COLO829 (cell line): ENCODE results near the gene UBAC2.
"Not testable (repeated sequence)": the region's sequence is repeated elsewhere in the genome, so short reads cannot be mapped to it uniquely, and the experiment has no call there.

Source experiments
- DNase-seq: peaks from one replicate; pipeline ENCODE4 v3.0.0; 2012; ENCODE audit warnings: low spot score

Gene UBAC2

DNA sequence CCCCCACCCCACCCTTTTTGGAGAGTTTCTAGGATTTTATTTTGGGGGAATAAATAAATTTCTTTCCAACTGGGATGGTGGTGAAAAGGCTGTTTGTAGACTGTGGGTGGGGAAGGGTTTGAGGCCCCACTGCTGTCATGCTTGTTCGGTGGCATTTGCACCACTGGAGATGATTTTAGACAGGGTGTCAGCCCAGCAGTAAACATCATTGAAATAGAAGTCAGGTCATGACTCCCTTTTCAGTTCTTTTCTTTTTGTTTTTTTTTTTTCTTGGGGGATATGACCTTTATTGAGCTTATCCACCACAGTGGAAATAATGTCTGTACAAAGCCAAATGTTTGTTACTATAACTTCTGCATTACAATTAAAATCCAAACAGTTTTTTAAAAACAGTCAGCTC lies 14.1 kb downstream of the UBAC2 start:
- no peak for DNase-seq

DNA sequence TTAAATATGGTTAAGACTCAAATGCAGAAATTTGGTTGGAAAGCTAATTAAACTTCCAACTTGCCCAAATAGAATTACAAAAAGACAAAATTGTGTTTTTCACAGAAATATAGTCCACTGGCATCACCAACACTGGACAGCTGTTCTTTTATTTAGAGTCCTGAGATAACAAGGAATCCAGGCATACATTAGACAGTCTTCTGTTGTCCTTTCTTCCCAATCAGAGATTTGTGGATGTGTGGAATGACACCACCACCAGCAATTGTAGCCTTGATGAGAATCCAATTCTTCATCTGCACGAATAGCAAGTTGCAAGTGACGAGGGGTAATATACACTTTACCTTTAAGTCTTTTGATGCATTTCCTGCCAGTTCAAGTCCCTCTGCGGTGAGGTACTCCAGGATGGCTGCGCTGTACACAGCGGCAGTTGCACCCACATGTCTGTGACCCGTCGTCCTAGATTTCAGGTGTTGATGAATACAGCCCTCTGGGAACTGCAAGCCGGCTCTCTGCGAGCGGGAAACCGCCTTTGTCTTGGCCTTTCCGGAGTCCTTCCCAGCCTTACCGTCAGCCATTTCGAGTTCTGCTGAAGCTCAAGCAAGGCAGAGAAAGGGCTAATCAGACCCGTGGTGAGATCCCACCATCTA lies 14.7 kb downstream of the UBAC2 start:
- no peak for DNase-seq

DNA sequence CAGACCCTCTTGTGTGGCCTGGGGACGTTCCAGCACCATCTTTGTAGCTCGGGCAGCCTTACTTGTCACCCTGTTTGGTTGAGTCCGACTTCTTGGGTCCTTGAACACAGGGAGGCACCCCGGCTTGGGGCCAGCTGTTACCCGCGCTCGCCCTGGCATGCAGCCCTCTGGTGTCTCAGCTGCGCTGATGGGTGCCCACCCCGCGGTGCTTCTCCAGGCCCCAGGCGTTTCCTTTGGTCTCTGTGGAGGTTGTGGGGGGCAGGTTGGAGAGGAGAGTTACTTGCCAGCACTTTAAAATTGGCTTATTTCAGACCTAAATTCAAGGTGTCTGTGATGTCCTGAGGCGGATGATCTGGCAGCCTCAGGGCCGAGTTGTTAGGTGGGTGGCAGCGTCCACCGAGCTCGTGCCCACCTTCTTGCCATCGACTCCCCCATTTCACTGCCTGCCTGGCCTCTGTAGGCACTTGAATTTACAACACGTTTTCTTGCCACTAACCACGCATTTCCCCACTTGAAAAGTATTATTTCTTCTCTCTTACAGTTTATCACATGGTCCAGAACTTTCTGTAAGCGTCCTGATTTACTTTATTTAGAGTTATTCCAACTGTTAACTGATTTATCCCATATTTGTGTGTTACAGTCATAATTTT lies 16.9 kb downstream of the UBAC2 start:
- DNase-seq, result no peak

DNA sequence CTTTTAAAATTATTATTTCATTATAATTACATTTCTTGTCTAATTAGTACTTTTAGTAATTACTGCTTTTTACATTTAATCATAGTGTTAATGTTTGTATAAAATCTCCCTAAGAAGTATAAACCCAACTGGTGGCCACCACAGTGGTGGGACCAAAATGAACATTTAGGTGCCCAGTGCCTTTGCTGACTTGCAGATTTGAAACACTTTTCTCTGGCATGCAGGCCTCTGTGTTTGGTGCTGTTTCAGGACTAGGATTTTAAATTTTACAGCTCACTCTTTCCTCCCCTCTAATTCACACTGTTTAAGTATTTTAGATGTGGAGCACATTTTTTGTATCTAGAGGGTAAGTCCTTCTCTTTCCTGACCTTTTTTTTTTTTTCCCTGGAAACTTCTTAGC lies 17.5 kb downstream of the UBAC2 start:
- no peak for DNase-seq

DNA sequence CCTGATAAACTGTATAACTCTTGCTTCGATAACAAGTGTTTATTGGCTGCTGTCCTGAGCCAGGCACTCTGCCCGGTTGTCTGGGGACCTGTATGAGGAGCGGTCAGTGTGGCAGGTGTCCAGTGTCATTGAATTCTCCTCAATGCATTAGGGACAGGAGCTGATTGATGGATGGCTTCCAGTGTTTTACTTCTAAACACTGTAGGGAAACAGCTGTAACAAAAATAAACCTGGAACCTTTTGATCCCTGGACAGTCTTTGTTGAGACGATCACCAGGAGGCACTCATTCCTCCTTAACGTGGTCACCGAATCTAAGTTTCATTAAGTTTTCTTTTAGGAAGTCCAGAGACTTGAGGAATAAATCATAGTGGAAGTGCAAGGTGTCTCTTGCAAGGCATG lies 17.9 kb downstream of the UBAC2 start:
- no peak for DNase-seq

DNA sequence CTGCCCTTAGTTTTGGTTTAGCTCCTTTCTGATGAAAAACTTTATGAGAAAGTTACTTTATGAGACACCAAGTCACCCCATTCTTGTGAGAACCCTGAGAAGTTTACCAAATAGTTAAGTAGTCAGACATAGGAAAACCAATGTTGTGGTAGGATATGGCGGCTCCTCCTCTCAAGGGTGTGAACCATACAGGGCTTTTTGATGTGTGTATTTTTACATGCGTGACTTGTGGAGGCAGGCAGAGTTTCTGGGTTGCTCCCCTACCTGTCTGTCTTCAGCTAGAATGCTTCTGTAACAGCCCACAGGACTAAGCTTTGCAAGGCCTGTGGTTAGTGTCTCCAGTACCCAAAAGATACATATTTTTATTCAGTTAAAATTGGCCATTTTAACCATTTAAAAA lies 18.3 kb downstream of the UBAC2 start:
- DNase-seq, result no peak

DNA sequence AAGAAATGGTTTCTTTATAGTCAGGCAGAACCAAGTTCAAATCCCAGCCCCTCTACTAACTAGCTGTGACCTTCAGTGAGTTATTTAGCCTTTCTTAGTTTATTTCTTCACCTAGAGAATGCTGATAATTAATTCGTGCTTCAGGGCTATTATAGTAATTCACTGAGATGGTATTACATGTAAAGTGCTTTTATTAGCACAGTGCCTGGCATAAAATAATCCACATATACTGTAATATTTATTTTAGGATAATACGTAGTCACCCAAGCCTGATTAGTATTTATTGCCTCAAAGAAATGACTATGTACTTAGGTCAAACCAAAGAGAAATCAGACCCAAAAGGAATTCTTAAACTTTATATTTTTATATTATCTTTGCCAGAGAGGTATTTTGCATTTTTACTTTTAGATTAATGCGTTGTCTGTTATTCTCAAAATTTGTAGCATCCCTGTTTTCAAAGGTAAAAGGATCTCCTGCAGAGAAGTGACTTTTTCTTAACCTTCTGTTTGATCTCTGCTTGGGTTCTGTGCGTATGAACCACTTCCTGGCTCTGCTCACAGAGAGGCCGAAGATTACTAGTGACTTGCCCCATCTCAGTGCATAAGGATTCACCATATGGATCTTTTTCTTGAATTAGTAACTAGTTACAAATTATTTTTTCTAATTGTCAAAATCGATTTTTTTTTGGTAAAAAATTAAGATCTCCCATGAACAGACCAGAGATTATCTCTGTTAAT lies 19.7 kb downstream of the UBAC2 start:
- no peak for DNase-seq

DNA sequence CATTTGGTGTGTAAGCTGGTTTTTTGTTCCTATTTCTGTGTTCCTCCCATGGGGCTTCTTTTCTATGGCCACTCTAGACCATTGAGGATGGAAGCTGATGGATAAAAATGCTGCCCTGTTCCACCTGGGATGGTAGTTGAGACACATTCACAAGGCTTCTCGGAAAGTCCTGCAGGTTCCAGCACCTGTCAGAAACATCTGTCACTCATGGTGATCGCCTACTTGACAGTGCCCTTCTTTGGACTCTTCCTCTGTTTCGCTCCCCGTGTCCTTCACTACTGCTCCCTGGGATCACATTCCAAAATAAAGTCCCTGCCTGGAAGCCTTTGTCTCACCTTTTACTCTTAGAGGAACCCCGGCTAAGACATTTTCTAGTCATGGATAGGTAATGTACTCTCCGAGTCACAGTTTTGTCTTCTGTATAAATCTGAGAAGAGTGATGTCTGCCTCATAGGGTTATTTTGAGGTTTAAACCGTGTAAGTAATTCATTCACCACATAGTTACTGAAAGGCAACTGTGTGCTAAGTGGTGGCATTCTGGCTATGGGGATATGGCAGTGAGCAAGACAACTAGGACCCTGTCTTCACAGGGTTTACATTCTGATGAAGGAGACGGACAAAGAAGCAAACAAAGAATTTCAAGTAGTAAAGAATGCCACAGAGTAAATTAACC lies 21.0 kb downstream of the UBAC2 start:
- DNase-seq, result no peak

DNA sequence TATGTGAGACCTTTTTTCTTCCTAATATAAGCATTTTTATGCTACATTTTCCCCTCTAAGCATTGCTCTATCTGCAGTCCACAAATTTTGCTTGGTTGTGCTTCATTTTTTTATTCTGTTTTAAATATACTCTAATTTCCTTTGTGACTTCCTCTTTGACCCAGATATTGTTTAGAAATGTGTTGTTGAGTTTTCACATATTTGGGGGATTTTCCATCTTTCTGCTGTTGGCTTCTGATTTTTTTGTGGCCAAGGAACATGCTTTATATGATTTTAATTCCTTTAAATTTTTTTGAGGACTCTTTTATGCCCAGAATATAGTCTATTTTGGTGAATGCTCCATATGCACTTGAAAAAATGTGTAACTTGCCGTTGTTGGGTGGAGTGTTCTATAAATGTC lies 22.9 kb downstream of the UBAC2 start:
- no peak for DNase-seq

DNA sequence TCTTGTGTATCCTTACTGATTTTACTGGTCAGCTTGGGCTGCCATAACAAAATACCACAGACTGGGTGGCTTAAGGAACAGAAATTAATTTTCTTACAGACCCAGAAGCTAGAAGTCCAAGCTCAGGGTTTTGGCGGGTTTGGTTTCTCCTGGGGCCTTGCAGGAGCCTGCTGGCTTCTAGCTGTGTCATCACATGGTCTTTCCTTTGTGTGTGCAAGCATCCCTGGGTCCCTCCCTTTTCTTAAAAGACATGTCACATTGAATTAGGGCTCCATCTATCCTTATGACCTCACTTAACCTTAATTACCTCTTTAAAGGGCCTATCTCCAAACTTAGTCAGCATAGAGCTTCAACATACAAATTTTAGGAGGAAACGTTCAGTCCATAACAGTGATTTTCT lies 23.4 kb downstream of the UBAC2 start:
- DNase-seq, result no peak

DNA sequence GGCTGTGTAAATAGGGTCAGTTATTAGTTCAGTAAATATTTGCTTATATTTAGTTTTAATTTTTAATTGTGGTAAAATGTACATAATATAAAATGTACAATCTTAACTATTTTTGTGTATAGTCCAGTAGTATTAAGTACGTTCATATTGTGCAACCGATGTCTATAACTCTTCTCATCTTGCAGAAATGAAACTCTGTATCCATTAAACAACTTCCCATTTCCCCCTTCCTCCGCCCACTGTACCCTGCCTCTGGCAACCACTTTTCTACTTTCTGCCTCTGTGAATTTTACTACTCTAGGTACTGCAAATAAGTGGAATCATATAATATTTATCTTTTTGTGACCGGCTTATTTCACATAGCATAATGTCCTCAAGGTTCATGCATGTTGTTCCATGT lies 24.4 kb downstream of the UBAC2 start:
- DNase-seq, result no peak

DNA sequence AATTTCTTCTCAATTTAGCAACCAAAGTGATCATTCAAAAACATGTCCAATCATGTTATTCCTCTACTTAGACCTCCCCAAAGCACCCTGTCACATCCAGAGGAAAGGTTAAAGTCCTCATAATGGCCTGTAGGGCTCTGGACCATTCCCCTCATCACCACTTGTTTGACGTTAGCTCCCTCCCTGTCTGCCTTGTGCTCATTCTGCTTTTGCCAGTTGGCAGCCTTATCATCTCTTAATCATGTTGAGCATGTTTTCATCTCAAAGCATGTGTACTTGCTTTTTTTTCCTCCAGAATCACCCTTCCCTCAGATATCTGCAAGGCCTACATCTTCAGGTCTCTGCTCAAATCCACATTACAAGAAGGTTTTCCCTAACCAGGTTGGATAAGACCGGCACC lies 25.9 kb downstream of the UBAC2 start:
- DNase-seq, result no peak

DNA sequence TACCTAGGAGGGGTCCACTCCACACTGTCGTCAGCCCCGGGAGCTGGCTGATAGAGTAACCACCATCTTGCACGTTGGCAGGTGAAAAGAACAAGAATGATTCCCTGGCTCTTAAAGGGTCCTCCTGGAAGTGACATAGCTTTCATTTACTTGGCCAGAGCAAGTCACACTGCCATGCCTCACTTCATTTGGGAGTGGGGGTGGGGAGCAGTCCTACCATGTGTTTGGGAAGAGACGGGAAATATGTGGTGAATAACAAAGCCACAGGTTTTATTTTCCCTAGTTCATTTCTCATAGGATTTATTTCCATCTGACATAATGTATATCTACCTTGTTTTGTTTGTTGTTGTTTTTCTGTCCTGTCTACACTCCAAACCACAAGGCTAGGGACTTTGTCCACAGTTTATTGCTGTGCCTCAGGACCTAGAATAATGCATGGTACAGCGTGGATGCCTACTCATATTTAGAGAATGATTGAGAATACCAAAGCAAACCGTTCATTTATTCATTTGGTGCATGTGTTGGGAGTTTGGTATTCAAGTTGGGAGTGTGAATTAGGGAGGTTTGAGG lies 26.8 kb downstream of the UBAC2 start:
- no peak for DNase-seq

DNA sequence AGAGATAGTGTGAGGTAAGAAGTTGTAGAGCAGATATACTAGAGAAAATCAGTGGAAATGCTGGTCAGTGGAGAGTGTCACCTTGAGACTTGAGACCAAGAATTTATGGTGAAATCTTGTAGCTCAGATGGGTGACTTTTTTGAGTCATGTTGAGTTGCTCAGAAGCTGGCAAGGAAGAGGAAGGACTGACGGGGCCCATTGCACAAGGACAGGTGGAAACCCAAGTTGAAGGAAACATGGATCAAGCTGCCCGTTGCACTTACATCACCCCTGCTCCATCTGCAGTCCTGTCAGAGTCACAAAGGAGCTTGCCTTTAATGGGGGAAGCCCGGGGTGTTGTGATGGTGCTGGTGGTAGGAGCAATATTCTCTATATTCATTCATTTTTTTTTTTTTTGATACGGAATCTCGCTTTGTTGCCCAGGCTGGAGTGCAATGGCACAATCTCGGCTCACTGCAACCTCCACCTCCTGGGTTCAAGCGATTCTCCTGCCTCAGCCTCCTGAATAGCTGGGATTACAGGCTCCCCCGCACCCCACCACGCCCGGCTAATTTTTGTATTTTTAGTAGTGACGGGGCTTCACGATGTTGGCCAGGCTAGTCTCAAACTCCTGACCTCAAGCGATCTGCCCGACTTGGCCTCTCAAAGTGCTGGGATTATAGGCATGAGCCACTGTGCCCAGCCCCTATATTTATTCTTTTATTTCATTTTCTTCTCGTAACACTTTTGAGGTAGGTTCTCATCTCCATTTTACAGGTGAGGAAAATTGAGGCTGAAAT lies 27.4 kb downstream of the UBAC2 start:
- DNase-seq, result no peak

DNA sequence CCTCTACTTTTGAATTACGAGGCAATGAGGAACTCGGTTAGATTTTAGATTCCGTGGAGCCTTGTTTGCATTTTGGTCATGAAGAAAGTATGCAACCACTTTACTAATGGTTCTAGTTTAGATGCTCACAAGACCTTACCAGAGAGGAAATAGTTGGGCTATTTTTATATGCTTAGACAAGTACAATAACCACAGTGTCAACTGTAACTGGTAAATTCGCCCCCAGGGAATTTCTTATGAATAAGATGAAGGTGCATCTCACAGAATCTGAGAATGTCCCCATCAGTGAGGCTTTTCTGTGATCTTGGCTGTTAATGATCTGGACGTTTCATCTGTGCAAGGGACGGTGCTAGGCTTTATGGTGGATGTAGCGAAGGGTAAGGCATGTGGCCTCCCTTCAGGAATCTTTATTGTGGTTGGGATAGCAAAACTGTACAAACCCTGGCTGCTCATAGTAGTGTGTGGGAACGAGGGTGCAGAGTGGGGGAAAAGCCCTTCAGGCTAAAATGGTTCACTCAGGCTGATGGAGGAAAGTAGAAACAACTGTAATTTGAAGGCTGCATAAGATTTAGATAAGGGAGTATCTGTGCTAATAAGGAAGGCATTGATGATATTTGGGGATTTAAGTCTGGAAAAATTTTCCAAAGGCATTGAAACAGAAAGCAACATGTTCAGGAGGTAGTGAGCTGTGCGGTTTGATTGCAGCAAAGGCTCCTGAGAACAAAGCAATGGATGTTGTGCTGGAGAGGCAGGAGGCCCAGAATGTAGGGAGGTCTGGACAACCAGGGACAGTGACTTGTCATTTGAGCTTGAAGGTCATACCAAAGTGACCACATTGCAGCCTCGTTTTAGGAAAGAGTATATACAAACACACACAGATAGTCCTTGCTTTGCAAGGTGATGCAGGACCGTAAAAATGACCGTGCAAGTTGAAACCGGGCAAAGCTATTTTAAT lies 28.4 kb downstream of the UBAC2 start:
- peak; percentile 79 for DNase-seq

DNA sequence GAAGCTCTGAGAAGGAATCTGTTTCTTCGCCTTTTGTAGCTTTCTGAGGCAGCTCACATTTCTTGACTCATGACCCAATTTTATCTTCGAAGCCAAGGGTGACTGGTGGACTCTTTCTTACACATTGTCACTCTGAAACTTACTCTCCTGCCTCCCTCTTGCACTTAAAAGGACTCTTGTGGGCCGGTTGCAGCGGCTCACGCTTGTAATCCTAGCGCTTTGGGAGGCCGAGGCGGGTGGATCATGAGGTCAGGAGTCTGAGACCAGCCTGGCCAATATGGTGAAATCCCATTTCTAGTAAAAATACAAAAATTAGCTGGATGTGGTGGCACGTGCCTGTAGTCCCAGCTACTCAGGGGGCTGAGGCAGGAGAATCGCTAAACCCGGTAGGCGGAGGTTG lies 29.9 kb downstream of the UBAC2 start:
- not testable (repeated sequence) for DNase-seq

DNA sequence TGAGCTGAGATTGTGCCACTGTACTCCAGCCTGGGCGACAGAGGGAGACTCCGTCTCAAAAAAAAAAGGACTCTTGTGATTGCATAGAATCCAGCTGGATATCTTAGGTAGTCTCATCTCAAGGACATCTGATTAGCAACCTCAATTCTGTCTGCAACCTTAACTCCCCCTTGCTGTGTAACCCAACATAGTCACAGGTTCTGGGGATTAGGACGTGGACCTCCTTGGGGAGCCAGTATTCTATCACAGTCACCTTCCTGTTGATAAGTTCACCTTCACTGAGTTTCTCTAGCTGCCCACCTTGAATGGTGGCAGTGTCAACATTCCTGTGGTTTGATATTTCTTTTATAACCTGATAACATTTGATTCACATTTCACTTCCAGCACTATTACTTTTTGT lies 30.3 kb downstream of the UBAC2 start:
- DNase-seq, result no peak

DNA sequence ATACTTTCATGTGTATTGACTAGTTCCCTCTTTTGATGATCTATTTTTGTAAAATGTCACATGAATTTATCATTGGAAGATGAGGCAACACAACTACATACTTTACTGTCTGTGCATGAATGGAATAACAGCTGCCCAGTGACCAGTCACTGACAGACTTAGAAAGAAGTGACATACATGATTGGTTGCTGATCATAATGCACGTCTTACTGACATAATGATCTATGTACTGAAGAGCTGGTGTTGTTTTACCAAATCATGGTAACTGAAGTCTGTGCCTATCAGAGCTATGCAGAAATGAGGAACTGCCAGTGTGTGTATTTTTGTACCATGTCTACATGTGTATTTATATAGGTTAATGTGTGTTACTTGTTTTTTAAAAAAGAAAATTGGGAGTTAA lies 31.1 kb downstream of the UBAC2 start:
- DNase-seq, result no peak

DNA sequence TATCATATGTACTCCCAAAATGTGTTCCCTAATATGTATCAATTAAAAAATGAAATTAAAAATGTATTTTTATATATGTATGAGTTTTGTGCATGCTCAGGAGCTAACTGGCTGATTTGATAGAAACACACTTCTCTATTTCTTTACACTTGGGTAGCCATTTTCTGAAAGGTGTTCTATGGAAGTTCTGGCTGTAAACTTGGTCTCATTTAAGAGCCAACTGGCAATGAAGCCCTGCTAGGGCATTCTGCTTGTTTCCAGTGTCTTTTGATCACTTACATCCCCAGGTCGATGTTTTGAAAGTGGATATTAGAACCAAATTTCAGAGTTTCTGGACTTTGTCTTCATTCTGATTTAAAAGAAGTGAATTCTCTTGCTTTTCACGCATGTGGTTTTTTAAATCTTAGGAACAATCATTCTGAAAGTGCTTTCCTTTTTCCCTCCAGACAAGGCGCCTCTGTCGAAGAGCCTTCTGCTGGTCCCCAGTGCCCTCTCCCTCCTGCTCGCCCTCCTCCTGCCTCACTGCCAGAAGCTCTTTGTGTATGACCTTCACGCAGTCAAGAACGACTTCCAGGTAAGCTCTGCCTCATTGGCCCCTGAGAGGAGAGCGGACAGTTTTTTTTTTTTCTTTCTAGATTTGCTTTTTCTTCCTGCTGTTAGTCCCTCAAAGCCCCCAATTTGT lies 37.5 kb downstream of the UBAC2 start:
- DNase-seq, result no peak

DNA sequence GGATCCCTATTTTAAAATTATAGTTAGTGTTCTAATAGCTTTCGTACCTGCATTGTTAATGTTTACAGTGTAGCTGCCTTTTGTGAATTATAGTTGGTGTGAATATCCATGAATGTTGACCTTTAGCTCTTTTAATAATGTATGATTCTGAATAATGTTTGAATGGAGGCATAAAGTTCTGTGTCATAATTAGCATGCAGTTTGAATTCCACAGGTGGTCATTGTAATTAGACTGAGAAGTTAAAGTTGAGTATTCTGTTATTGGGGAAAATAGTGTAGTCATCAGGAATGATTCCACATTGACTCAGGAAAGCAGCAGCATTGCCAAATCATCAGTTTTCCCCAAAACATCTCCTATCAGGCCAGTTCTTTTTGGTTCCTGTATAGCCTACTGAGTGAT lies 45.4 kb downstream of the UBAC2 start:
- no peak for DNase-seq
